ENCODE measurements around the gene METTL25.
"Not testable (repeated sequence)": the region's sequence is repeated elsewhere in the genome, so short reads cannot be mapped to it uniquely, and the experiment has no call there.

Gene METTL25

GRCh38 chr12:82359115-82359478 lies 768 bp downstream of the METTL25 start:
- DNase-seq: no peak
- intact Hi-C loops (cut with DNase I; ENCODE audit: low total_unique reads): no loop called here
- peaks cover 4 to 16% (median 14%) of the 10 kb centered on the region in 3 donors for H3K36me3 ChIP-seq
- no peak for TF ChIP-seq CTCF (IDR thresholded peaks at IDR 0.05)
- H3K4me3 ChIP-seq: peak overlapping the region; percentile 70 to 80
- H3K27me3 ChIP-seq: no peaks in the 10 kb centered on the region
- H3K9me3 ChIP-seq: no peaks in the 10 kb centered on the region
- peak overlapping the region; percentile 89 to 96 for H3K27ac ChIP-seq
- H3K4me1 ChIP-seq: peaks cover 0 to 42% (median 26%) of the 10 kb centered on the region in 4 donors

- H3K9me3 ChIP-seq; H3K27ac ChIP-seq; intact Hi-C loops (cut with DNase I; ENCODE audit: low total_unique reads); DNase-seq; H3K36me3 ChIP-seq; H3K4me3 ChIP-seq; H3K27me3 ChIP-seq: not testable (repeated sequence)
- peaks cover 0 to 42% (median 26%) of the 10 kb centered on the region in 4 donors for H3K4me1 ChIP-seq
Measured at GRCh38 chr12:82360834-82361233, 2.5 kb downstream of the METTL25 start.

- Histone ChIP-seq H3K27ac (no peak overlapping the region), H3K27me3 (no peaks in the 10 kb centered on the region), H3K4me3 (no peak overlapping the region), H3K9me3 (no peaks in the 10 kb centered on the region), H3K36me3 (no peaks in the 10 kb centered on the region), H3K4me1 (peaks cover 0 to 37% (median 20%) of the 10 kb centered on the region in 4 donors)
- no peak for DNase-seq
- intact Hi-C loops (cut with DNase I; ENCODE audit: low total_unique reads): no loop called here
- TF ChIP-seq CTCF (IDR thresholded peaks at IDR 0.05): no peak
Measured at GRCh38 chr12:82361461-82361915, 3.2 kb downstream of the METTL25 start.

GRCh38 chr12:82363990-82364389 lies 5.7 kb downstream of the METTL25 start:
- Histone ChIP-seq H3K9me3 (no peaks in the 10 kb centered on the region), H3K27ac (no peak overlapping the region), H3K4me1 (peaks cover 0 to 25% (median 13%) of the 10 kb centered on the region in 4 donors), H3K27me3 (no peaks in the 10 kb centered on the region), H3K36me3 (no peaks in the 10 kb centered on the region), H3K4me3 (no peak overlapping the region)
- no peak for TF ChIP-seq CTCF (IDR thresholded peaks at IDR 0.05)
- intact Hi-C loops (cut with DNase I; ENCODE audit: low total_unique reads): no loop called here
- no peak for DNase-seq

GRCh38 chr12:82366197-82366596 lies 7.9 kb downstream of the METTL25 start:
- Histone ChIP-seq H3K9me3 (no peaks in the 10 kb centered on the region), H3K4me1 (peaks cover 0 to 4% (median 2%) of the 10 kb centered on the region in 4 donors), H3K36me3 (peaks cover 0 to 11% (median 0%) of the 10 kb centered on the region in 3 donors), H3K4me3 (no peak overlapping the region), H3K27me3 (no peaks in the 10 kb centered on the region), H3K27ac (no peak overlapping the region)
- DNase-seq: no peak
- TF ChIP-seq CTCF (IDR thresholded peaks at IDR 0.05): no peak
- intact Hi-C loops (cut with DNase I; ENCODE audit: low total_unique reads): no loop called here

- H3K4me3 ChIP-seq: no peak overlapping the region
- H3K27me3 ChIP-seq: no peaks in the 10 kb centered on the region
- H3K4me1 ChIP-seq: no peaks in the 10 kb centered on the region
- H3K27ac ChIP-seq: no peak overlapping the region
- intact Hi-C loops (cut with DNase I; ENCODE audit: low total_unique reads): no loop called here
- no peak for DNase-seq
- H3K36me3 ChIP-seq: peaks cover 17 to 25% (median 19%) of the 10 kb centered on the region in 3 donors
- TF ChIP-seq CTCF (IDR thresholded peaks at IDR 0.05): no peak
- no peaks in the 10 kb centered on the region for H3K9me3 ChIP-seq
Measured at GRCh38 chr12:82375201-82375600, 16.9 kb downstream of the METTL25 start.

Data from tibial artery (tissue), 4 donors.